ENCODE data around the gene BAZ1B. TPM values are rescaled to one million over a fixed set of nuclear protein-coding genes. Genes with fewer than 3 reads are reported as not detected.
"Not testable (repeated sequence)": the region's sequence is repeated elsewhere in the genome, so short reads cannot be mapped to it uniquely, and the experiment has no call there.

Gene BAZ1B
- total RNA-seq, 2 donors from 2014 or later, result 37.7 to 42.6 TPM

DNA sequence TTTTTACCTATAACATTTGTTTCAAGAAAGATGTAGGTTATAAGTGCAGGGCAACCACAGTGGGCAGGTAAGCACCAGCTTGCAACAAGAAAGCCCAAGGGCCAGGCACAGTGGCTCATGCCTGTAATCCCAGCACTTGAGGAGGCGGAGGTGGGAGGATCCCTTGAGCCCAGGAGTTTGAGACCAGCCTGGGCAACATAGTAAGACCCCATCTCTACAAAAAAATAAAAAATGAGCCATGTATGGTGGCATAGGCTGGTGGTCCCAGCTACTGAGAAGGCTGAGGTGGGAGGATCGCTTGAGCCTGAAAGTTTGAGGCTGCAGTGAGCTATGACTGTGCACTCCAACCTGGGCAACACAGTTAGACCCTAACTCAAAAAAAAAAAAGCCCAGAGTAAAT is 22.6 kb upstream of the BAZ1B start:
- intact Hi-C loops (cut with DNase I, micrococcal nuclease), result no loop called here
- no peak for ATAC-seq
- DNase-seq, result no peak

DNA sequence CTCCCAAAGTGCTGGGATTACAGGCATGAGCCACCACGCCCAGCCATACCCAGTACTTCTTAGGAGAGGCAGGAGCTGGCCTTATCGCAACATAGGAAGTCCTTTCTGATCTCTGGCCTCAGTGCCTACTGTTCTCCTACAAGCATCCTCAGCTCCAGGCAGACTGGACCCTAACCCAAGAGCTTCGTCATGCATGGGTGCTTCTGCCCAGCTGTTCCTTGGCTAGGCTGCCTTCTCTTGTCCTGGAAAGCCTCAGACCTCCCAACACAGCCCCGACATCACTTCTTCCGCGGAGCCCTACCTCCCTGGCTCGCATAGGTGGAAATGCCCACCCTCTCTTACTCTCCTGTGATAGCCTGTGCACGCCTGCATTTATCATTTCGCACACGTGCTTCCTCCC is 19.6 kb upstream of the BAZ1B start:
- intact Hi-C loops (cut with DNase I, micrococcal nuclease), result no loop called here
- no peak for DNase-seq
- ATAC-seq, result no peak

DNA sequence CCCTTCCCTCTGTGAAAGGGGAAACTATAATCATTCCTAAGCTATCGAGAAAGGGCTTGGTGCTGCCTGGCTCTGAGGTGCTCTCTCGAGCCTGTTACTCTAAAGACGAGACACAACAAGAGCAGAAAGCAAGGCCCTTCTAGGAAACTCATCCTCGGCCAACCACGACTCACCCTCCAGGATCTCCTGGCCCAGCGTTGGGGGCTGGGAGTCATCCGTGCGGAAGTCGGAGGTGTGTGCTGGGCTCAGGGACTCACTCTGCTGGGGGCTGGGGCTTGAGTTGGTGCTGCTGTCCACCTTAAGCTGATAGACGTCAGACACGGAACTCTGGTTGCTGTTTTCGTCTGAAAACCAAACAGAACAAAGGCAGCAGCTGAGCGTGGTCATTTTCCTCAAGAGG is 17.6 kb upstream of the BAZ1B start:
- intact Hi-C loops (cut with DNase I, micrococcal nuclease), result no loop called here
- DNase-seq (no peak), ATAC-seq (no peak)

DNA sequence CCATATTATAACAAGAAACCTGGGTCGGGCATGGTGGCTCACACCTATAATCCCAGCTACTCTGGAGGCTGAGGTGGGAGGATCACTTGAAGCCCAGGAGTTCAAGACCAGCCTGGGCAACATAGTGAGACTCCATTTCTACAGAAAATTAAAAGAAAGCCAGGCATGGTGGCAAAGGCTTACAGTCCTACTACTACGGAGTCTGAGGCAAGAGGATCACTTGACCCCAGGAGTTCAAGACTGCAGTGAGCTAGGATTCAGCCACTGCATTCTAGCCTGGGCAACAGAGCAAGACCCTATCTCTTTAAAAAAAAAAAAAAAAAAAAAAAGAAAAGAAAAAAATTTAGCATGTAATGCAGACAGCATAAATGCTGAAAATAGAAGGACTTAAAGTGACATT is 16.4 kb upstream of the BAZ1B start:
- DNase-seq; ATAC-seq; intact Hi-C loops (cut with DNase I, micrococcal nuclease): not testable (repeated sequence)

DNA sequence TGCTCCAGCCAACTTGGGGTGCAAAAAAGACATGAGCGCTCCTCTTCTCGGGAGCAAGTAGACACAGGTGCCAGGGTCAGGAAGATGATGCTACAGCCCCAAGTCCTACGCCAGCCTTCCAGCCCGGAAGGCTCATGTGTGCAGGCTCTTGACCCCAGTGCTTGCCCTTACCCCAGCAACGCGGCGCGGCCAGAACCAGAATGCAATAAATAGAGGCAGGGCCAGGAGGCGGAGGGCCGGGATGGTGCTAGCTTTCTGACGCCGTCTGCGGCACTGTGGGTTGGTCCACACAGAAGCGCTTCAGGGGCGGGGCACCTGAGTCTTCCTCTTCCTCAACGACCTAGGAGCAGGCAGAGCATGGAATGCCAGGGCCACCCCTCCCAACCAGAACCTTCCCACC is 15.0 kb upstream of the BAZ1B start:
- ATAC-seq, result no peak
- intact Hi-C loops (cut with DNase I, micrococcal nuclease), result no loop called here
- DNase-seq, result no peak

DNA sequence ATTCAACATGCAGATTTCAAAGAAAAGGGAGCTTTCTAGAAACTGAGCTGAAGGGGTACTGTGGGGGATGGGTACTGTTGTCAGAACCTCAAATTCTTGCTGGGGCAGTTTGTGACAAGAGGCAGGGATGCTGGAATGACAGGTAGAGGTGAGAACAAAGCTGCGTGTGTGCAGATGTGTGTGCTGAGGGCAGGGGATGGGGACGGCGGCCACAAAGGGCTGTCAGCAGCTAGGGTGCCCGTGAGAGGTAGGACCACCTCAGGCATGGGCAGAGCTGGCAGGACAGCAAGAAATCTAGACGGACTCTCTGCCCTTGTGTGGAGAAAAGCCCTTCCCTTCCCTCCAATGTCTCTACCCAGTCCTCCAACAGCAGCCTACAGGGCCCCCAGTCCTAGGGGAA is 14.4 kb upstream of the BAZ1B start:
- ATAC-seq (no peak), DNase-seq (no peak)
- intact Hi-C loops (cut with DNase I, micrococcal nuclease), result no loop called here

DNA sequence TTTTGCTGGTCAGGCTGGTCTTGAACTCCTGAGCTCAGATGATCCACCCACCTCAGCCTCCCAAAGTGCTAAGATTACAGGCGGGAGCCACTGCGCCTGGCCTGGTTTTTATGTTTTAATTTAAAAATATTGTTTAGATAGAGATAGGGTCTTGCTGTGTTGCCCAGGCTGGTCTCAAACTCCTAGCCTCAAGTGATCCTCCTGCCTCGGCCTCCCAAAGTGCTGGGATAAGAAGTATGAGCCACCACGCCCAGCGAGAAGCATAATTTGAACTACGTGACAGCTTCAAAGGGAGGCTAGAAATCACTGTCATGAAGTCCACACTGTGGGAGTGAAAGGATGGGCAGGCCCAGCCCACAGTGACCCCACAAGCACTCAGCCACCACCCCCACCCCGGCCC is 13.8 kb upstream of the BAZ1B start:
- intact Hi-C loops (cut with DNase I, micrococcal nuclease); ATAC-seq; DNase-seq: not testable (repeated sequence)

DNA sequence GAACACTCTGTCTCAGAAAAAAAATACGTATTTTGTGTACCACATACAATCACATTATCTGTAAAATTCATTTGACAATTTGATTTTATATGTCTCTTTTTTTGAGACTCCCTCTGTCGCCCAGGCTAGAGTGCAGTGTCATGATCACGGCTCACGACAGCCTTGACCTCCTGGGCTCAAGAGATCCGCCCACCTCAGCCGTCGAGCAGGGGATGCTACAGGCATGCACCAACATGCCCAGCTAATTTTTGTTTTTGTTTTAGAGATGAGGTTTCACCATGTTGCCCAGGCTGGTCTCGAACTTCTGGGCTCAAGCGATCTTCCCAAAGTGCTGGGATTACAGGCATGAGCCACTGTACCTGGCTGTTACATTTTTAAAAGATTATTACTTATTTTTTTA is 11.6 kb upstream of the BAZ1B start:
- DNase-seq (no peak), ATAC-seq (no peak)
- intact Hi-C loops (cut with DNase I, micrococcal nuclease), result no loop called here

DNA sequence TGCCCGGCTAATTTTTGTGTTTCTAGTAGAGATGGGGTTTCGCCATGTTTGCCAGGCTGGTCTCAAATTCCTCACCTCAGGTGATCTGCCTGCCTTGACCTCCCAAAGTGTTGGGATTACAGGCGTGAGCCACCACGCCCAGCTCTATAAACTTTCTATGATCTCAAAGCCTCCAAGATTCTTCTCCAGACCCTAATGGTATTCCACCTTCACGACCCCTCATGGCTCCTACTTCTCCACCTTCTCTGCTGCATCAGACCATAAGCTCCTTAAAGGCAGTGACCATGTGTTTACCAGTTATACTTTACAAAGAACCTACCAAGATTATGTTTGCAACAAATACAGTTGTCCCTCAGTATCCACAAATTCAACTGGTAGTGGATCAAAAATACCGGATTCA is 10.1 kb upstream of the BAZ1B start:
- DNase-seq, result no peak
- intact Hi-C loops (cut with DNase I, micrococcal nuclease), result no loop called here
- ATAC-seq, result no peak

DNA sequence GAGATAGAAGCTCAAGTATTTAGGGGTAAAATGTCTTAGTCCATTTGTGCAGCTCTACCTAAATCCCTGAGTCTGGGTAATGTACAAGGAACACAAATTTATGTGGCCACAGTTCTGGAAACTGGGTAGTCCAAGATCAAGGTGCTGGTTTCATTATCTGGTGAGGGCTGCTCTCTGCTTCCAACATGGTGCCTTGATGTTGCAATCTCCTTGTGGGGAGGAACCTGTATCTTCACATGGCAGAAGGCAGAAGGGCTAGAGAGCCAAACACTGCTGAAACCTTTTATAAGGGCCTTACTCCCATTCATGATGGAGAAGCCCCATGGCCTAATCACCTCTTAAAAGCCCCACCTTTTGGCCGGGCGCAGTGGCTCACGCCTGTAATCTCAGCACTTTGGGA is 8.7 kb upstream of the BAZ1B start:
- intact Hi-C loops (cut with DNase I, micrococcal nuclease), result no loop called here
- ATAC-seq, result no peak
- no peak for DNase-seq

DNA sequence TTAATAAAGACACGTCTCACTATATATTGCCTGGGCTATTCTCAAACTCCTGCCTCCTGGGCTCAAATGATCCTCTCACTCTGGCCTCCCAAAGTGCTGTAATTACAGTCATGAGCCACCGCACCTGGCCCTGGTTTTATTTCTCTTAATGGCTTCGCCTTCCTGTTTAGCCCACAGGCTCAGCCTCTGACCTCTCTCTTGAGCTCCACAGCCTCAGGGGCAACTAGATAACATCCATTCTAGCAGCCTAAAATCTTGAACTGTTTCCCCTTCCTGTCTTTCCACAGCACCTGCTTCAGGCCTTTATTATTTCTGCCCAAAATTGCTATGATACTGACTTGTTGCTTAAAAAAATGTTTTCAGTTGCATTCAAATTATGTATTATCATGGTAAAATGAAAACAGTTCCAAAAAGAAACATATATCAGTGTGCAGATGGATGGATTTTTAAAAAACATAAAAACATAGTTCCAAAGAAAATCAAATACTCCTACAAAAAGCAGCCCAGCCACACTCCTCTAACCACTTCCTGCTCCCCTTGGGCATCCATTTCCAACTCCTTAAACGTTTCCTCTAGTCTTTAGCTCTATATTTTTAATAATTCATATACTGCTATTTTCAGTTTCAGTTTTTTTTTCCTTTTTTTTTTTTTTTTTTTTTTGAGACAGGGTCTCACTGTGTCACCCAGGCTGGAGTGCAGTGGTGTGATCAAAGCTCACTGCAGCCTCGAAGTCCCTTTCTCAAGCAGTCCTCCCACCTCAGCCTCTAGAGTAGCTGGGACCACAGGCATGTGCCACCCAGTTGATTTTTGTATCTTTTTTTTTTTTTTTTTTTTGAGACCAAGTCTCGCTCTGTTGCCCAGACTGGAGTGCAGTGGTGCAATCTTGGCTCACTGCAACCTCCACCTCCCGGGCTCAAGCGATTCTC is 5.1 kb upstream of the BAZ1B start:
- ATAC-seq (no peak), DNase-seq (no peak)
- intact Hi-C loops (cut with DNase I, micrococcal nuclease), result no loop called here

DNA sequence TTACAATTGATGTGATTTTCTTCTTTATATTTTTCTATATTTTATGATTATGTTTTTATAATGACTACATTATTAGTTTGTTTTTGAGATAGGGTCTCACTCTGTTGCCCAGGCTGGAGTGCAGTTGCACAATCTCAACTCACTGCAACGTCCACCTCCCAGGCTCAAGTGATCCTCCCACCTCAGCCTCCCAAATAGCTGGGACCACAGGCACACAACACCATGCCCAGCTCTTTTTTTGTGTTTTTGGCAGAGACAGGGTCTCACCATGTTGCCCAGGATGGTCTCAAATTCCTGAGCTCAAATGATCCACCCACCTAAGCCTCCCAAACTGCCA is 4.0 kb upstream of the BAZ1B start:
- DNase-seq; intact Hi-C loops (cut with DNase I, micrococcal nuclease); ATAC-seq: not testable (repeated sequence)

DNA sequence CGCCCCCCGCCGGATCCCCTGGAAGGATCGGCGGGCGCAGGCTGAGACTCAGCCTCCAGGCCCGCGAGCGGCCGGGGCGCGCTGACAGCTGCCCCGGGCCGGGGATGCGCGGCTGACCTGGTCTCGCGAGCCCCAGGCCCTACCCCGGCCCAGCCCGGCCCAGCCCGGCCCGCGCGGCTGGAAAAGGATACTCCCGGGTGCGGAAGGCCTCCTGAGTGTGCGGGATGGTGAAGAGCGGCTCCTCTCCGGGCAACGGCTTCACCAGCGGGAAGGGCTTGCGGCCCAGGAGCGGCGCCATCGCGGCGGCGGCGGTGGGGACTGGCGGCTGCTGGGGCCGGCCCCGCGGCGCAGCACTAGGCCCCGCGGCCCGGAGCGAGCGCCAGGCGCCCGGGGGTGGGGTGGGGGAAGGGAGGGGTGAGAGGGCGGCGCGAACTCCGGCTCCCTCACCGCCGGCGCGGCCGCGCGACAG is 423 bp downstream of the BAZ1B start:
- intact Hi-C loops (cut with DNase I, micrococcal nuclease), result no loop called here
- peak; percentile 69 for ATAC-seq
- DNase-seq, result no peak

DNA sequence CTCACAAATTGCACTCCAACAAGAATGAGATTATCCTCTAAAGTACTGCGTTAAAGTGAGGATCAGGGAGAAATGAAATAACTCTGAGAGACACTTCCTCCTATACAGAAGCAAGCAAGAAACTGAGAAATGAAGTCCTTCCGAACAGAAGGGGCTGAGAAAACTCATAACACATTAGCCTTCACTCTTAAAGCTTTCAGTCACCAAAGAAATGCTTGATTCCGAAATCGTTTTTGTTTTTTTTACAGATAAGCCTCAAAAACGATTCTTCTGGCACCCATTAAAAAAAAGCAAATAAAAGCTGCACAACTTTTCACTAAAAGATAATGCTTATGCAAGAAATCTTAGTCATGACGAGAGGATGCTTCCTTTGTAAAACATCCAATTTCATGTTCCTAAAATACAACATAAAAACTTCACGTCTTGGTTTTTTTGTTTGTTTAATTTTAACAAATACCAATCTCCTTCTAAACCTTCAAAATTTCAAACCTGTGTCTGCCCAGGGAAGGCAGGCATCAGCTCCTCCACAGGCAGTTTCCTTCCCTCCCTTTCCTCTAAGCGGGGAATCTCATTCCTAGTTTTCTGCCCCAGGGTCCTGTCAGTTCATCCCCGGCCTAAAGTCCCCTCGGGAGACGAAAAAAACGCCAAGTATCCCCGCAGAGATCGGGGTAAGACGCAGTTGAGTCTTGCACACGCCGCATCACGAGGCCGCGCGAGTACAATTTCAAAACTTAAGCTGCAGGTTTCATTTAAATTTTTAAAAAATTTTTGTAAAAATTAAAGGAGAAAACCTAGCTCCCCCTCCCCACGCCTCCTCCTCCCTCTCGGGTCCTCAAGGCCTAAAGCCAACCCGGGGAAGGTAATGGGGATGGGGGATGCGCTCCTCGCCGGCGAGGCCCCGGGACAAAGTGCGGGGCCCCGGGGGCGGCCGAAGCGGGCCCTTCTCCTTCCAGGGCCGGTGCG is 1.1 kb downstream of the BAZ1B start:
- intact Hi-C loops (cut with DNase I, micrococcal nuclease), result no loop called here
- peak; percentile 19 to 26 for DNase-seq

DNA sequence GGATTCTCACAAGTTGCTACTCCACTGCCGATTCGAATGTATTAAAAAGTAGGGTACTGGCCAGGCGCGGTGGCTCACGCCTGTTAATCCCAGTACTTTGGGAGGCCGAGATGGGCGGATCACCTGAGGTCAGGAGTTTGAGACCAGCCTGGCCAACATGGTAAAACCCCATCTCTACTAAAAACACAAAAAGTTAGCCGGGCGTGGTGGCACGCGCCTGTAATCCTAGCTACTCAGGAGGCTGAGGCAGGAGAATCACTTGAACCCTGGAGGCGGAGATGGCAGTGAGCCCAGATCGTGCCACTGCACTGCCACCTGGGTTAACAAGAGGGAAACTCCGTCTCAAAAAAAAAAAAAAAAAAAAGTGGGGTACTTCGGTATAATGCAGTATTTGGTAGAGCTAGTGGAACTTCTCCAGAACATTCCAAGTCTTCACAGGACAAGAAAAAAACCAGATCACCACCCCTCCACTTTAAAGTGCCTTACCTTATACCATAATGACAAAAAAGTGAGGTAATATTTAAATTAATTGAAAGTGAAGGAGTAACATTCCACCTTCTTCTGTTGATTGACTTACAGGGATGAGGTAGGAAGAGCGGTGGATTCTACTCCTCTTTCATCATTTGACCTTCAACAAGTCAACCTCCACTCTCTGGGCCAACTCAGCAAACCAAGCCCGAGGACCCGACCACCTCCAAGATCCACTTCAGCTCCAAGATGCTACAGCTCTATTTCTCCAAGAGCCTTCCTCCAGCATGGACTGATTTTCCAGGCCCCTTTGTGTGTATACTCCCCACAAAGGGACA is 2.0 kb downstream of the BAZ1B start:
- ATAC-seq (no peak), DNase-seq (peak; percentile 25 to 35)
- intact Hi-C loops (cut with DNase I, micrococcal nuclease), result no loop called here

More for the DNA sequence above, 1.1 kb downstream of the BAZ1B start:
- no peak for ATAC-seq

DNA sequence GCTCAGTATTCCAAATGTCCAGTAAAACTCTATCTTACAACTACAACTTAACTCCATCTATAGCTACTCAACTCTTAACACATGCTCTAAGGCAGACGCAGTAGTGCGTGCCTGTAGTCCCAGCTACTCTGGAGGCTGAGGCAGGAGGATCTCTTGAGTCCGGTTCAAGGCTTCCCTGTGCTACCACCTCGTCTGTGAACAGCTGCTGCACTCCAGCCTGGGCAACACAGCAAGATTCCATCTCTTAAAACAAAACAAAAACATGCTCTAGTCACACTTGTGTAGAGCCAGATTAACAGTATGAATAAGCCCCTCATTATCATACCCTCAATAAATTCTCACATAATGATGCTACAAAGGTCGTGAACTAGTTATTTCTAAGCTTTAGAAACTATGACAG is 3.6 kb downstream of the BAZ1B start:
- no peak for ATAC-seq
- no peak for DNase-seq
- intact Hi-C loops (cut with DNase I, micrococcal nuclease), result no loop called here

DNA sequence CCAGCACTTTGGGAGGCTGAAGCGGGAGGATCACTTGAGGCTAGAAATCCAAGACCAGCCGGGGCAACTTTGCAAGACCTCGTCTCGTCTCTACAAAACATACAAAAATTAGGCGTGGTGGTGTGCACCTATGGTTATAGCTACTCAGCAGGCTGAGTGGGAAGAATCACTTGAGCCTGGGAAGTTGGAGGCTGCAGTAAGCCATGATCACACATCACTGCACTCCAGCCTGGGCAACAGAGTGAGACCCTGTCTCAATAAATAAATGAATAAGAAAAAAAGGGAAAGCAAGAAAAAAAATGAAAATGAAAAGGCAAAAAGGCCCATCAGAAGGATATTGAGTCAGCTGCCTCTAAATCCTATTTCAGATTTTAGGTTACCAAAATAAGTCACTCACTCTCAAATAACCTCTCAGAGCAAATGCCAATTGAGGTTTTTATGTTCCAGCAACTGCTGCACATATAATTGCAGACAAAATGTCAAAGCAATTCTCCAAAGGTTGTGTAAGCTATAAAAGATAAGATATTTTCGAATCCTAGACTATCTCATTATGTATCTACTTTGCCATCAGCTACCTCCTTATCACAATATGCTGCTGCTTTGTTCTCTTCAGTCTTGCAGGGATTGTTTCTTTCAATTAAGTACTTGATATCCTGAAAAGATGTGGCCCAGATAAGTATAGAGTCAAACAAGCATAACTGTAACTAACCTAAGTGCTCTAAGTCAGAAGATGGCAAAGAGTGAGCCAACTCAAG is 4.7 kb downstream of the BAZ1B start:
- ATAC-seq (no peak), DNase-seq (no peak)
- intact Hi-C loops (cut with DNase I, micrococcal nuclease), result no loop called here

DNA sequence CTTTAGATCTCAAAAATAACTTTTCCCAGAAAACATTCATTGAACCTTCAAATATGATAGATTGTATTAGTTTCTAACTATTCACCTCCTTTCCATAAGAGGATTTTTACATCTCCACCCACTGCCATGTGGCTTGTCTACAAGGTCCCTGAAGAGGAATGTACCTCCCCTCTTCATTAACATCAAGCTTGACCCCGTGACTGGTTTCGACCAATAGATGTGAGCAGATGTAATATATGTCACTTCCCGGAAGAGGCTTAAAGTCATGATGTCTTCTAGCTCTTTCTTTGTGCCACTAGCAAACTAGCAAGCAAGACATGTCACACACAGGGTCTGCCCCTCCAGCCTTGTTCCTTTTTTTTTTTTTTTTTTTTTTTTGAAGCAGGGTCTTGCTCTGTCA is 6.9 kb downstream of the BAZ1B start:
- ATAC-seq, result no peak
- no peak for DNase-seq
- intact Hi-C loops (cut with DNase I, micrococcal nuclease), result no loop called here
